Fibroblast of lung (primary cell): Measurements from ENCODE around the gene ZNF808.
"Not testable (repeated sequence)": the region's sequence is repeated elsewhere in the genome, so short reads cannot be mapped to it uniquely, and the experiment has no call there.

Experiments used
- CTCF ChIP-seq, 2 donors: IDR thresholded peaks in 1 of 2; conservative IDR thresholded peaks in 1 of 2; 1 replicate in 1 of 2; 2 replicates in 1 of 2; pipeline ENCODE4 v1.5.1; 2011 to 2012; ENCODE audit warnings: low read length in 2 of 2, control low read depth in 1 of 2, inconsistent platforms in 1 of 2, low read depth in 1 of 2, mild to moderate bottlenecking in 1 of 2
- EZH2 ChIP-seq: IDR thresholded peaks from 2 replicates; pipeline ENCODE4 v1.5.1; 2012; ENCODE audit warnings: low read length, control low read depth, mild to moderate bottlenecking; ENCODE audit errors: missing control alignments

- not testable (repeated sequence) for TF ChIP-seq CTCF (conservative IDR thresholded peaks at IDR 0.05 in 1 of 2, IDR thresholded peaks at IDR 0.05 in 1 of 2; ENCODE audit: low read depth in 1 of 2, low read length in 2 of 2); EZH2
Observed at GRCh38 chr19:52542541-52542940, 15.1 kb downstream of the ZNF808 start.
